Breast epithelium (tissue), 3 donors: Measurements from ENCODE around the gene KYAT1.

Experiments
- POLR2A ChIP-seq: fragments of 450-650 bp; IDR thresholded peaks from one replicate; pipeline ENCODE4 v1.6.1; 2016; ENCODE audit warnings: antibody characterized with exemption, mild to moderate bottlenecking, moderate library complexity
- POLR2AphosphoS5 ChIP-seq, 3 donors: sonication (generic); formaldehyde crosslinking; IDR thresholded peaks; one replicate each; pipeline ENCODE4 v1.6.1; 2017; ENCODE audit warnings: antibody characterized with exemption in 3 of 3
- TF ChIP-seq, protein P1 (sequence below), 3 donors: fragments of 450-650 bp; IDR thresholded peaks; one replicate each; pipeline ENCODE4 v1.5.1; 2016 to 2017; ENCODE audit warnings: antibody characterized with exemption in 3 of 3, mild to moderate bottlenecking in 3 of 3, moderate library complexity in 3 of 3

DNA sequence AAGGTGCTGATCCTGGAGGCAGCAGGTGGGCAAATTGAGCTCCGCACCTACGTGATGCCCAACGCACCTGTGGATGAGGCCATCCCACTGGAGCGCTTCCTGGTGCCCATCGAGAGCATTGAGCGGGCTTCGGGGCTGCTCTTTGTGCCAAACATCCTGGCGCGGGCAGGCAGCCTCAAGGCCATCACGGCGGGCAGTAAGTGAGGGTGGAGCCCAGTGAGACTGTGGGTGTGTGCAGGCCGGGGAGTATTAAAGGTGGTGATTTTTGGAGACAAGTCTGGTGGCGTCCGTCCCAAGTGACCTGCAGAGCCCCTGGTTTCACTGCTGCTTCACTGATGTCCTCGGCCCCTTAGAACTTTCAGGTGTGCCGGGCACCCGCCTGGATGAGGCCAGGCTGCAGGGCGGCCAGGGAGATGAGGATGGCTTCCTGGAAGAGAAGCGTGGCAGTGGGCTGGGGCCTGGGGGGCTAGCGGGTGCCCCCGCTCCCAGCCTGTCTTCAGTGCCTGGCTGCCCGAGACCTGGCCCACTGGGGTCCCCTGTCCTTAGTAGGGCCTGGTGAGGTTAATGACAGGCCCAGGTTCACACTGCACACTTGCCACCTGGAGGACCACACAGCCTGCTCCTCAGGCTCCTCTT is 59.2 kb downstream of the KYAT1 start:
- TF ChIP-seq POLR2A (no peak), POLR2AphosphoS5 (IDR thresholded peaks at IDR 0.05) (no peak)
- TF ChIP-seq, protein P1, sequence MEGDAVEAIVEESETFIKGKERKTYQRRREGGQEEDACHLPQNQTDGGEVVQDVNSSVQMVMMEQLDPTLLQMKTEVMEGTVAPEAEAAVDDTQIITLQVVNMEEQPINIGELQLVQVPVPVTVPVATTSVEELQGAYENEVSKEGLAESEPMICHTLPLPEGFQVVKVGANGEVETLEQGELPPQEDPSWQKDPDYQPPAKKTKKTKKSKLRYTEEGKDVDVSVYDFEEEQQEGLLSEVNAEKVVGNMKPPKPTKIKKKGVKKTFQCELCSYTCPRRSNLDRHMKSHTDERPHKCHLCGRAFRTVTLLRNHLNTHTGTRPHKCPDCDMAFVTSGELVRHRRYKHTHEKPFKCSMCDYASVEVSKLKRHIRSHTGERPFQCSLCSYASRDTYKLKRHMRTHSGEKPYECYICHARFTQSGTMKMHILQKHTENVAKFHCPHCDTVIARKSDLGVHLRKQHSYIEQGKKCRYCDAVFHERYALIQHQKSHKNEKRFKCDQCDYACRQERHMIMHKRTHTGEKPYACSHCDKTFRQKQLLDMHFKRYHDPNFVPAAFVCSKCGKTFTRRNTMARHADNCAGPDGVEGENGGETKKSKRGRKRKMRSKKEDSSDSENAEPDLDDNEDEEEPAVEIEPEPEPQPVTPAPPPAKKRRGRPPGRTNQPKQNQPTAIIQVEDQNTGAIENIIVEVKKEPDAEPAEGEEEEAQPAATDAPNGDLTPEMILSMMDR (IDR thresholded peaks at IDR 0.05): no peak
